ENCODE data around the gene ADM2.
"Not testable (repeated sequence)": the region's sequence is repeated elsewhere in the genome, so short reads cannot be mapped to it uniquely, and the experiment has no call there.

Gene ADM2, protein sequence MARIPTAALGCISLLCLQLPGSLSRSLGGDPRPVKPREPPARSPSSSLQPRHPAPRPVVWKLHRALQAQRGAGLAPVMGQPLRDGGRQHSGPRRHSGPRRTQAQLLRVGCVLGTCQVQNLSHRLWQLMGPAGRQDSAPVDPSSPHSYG

DNA sequence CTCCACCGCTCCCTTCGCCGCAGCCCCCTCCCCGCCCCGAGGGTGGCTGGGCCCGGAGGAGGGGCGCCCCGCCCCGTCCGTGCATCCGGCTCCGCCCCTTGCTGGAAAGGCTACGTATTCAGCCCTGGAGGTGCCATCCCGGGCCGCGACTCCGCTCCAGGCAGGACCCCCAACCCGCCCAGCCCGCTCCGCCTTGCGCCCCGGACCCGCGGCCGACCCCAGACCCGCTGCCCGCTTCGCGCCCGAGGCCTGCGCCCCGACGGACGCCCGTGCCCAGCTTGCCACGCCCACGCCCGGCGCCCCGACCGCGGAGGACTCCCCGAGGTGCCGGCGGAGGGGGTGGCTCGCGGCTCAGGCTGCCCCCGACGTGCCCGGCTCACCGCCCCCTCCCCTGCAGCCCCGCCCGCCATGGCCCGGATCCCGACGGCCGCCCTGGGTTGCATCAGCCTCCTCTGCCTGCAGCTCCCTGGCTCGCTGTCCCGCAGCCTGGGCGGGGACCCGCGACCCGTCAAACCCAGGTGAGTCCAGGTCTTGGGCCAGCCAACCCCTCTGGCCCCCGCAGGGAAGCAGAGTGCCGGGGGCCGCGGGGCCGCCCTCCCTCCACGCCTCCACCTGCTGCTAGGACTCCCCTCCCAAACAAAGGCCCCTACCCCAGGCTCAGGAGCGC is at the start of gene ADM2:
ADM2 (plus strand) TSS at position 104 of the 667 bp plus-strand sequence; CDS start at position 409, 305 bp downstream.
- peaks cover 52% of the 10 kb centered on the region for H3K27me3 ChIP-seq (ENCODE audit: insufficient read depth, low read length)
- H3K4me1 ChIP-seq (ENCODE audit: insufficient read depth, low read length), result no peaks in the 10 kb centered on the region
- peaks cover 8% of the 10 kb centered on the region for H3K9me3 ChIP-seq (ENCODE audit: low read length)
- H2AFZ ChIP-seq (ENCODE audit: low read depth, low read length), result no peak within 1 kb of the TSS
- H3K4me3 ChIP-seq (ENCODE audit: low read length), result no peak within 1 kb of the TSS
- no peaks in the 10 kb centered on the region for H3K36me3 ChIP-seq (ENCODE audit: insufficient read depth, low read length)

DNA sequence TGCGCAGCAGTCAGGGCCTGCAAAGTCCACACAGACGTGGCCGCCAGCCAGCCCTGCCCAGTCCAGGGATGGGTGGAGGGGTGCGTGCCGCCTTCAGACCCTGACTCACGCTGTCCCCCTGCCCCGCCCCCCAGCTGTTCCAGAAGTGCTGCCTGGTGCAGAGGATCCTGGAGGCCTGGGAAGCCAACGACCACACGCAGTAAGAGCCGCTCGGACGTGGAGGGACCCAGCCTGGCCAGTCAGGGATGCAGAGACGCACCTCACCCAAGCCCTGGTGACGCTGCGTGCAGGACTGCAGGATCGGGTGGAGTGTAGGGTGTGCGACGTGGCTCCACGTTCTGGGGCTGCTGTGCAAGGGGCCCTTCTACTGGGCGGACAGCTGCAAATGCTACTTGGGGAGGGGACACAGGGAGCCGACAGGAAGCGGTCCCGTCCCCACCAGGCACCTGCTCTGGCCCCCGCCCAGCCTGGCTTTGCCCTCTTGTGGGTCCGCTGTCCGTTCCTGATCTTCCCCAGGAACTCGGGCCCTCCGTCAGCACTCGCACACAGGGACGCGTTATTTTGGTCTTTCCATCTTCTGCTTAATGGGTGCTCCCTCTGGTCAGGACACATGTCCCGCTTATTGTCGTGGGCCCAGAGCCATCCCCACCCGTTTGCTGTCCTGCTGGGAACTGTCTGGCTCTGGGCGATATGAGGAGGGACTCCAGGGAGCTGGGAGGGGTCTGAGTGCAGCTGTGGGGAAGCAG is 49.0 kb upstream of the ADM2 start:
- Histone ChIP-seq H3K9me3 (ENCODE audit: low read length) (no peaks in the 10 kb centered on the region), H3K4me1 (ENCODE audit: insufficient read depth, low read length) (no peaks in the 10 kb centered on the region), H3K27me3 (ENCODE audit: insufficient read depth, low read length) (no peaks in the 10 kb centered on the region), H2AFZ (ENCODE audit: low read depth, low read length) (no peak overlapping the region), H3K4me3 (ENCODE audit: low read length) (no peak overlapping the region), H3K36me3 (ENCODE audit: insufficient read depth, low read length) (peaks cover 74% of the 10 kb centered on the region)

DNA sequence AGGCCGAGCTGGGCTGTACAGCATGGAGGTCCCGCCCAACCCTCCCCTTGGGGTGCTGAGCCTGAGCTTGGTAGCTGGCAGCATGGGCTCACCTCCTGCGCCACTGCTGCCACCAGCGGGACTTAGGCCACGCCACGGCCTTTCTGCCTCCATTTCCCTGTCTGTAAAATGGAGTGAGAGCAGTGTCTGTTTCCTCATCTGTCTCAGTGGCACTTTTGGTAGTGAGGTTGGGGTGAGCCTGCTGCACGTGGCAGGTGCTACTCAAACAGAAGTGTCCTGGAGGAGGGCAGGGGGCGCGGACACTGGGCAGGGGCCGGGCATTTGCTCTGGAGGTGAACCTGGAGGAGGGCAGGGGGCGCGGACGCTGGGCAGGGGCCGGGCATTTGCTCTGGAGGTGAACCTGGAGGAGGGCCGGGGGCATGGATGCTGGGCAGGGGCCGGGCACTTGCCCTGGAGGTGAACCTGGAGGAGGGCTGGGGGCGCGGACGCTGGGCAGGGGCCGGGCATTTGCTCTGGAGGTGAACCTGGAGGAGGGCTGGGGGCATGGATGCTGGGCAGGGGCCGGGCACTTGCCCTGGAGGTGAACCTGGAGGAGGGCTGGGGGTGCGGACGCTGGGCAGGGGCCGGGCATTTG is 48.3 kb upstream of the ADM2 start:
- H2AFZ ChIP-seq (ENCODE audit: low read depth, low read length); H3K4me3 ChIP-seq (ENCODE audit: low read length); H3K9me3 ChIP-seq (ENCODE audit: low read length); H3K27me3 ChIP-seq (ENCODE audit: insufficient read depth, low read length); H3K4me1 ChIP-seq (ENCODE audit: insufficient read depth, low read length): not testable (repeated sequence)
- H3K36me3 ChIP-seq (ENCODE audit: insufficient read depth, low read length), result peaks cover 77% of the 10 kb centered on the region

DNA sequence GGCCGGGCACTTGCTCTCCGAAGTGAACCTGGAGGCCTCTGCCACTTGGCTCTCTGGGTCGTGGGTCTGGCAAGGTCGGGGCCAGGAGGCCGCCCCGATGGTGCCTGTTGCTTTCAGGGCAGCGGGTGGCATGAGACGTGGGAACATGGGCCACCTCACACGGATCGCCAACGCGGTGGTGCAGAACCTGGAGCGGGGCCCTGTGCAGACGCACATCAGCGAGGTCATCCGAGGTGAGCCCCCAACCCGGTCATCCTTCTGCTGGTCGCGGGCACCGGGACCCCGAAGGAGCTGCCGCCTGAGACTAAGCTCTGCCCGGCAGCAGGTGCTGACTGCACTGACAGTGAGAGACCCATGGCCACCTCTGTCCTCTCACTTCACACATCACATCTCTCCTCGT is 46.5 kb upstream of the ADM2 start:
- no peaks in the 10 kb centered on the region for H3K9me3 ChIP-seq (ENCODE audit: low read length)
- no peaks in the 10 kb centered on the region for H3K4me1 ChIP-seq (ENCODE audit: insufficient read depth, low read length)
- no peak overlapping the region for H3K4me3 ChIP-seq (ENCODE audit: low read length)
- peaks cover 79% of the 10 kb centered on the region for H3K36me3 ChIP-seq (ENCODE audit: insufficient read depth, low read length)
- no peaks in the 10 kb centered on the region for H3K27me3 ChIP-seq (ENCODE audit: insufficient read depth, low read length)
- no peak overlapping the region for H2AFZ ChIP-seq (ENCODE audit: low read depth, low read length)

DNA sequence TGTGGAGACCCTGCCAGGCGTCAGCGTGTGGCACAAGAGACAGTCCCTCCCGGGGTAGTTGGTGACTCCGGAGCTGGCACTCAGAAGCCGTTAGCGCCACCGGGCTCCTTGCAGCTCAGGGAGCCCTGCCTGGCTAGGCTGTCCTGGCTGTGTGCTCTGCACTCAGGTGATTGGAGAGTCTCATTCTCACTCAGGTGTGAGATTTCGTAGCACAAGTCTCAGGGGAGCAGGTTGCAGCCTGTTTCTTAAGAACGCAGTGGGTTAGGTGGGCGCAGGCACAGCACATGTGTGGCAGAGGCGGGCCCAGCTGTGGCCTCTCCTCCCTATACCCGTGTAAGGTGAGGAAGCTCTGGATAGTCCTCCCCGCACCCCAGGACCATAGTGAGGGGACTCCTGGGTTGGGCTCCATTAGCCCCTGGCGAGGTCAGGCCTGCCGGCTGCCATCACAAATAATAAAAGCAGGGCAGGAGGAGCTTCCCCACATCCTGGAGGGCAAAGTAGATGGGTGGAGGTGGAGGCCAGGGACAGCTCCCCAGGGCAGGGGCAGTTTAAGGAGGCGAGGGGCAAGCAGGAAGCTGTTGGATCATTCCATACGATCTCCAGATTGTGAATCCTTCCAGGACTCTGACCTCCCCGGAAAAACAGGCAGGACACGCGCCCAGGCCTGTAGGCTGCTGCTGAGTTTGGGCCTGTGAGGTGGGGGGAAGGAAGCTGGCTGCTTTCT is 45.9 kb upstream of the ADM2 start:
- no peak overlapping the region for H3K4me3 ChIP-seq (ENCODE audit: low read length)
- peaks cover 79% of the 10 kb centered on the region for H3K36me3 ChIP-seq (ENCODE audit: insufficient read depth, low read length)
- H3K27me3 ChIP-seq (ENCODE audit: insufficient read depth, low read length), result no peaks in the 10 kb centered on the region
- H3K4me1 ChIP-seq (ENCODE audit: insufficient read depth, low read length), result no peaks in the 10 kb centered on the region
- H3K9me3 ChIP-seq (ENCODE audit: low read length), result no peaks in the 10 kb centered on the region
- no peak overlapping the region for H2AFZ ChIP-seq (ENCODE audit: low read depth, low read length)

DNA sequence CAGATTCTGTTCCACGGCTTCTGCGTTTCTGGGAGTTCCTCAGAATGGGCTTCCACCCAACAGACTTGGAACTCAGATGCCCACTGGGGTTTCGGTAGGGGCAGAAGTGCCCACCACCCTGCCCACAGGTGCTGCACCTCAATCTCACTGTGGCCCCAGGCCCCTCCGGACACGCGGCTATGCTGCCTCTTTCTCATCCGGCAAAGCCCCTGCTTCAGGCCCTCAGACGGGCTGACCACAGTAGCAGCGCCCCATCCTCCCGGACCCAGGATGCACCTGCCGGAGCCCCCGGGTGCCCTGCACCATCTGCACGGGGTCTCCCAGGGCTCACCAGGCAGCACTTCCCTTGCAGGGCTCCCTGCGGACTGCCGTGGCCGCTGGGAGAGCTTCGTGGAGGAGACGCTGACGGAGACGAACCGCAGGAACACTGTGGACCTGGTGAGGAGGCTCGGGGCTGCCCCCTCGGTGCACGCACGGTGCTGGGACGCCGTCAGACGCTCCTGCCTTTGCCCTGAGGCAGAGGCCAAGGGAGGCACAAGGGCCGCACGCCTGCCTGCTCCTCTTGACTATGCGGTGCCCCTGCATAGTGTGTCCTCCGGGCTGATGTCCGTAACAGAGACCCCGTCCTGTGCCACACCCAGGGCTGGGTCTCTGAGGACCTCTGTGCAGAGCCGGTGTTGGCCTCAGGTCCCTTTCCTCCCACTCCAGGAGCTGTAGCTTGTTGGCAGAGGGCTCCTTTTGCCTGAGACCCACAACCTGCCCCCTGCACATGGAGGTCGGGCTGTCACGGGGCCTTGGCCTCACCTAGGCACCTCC is 45.1 kb upstream of the ADM2 start:
- no peaks in the 10 kb centered on the region for H3K4me1 ChIP-seq (ENCODE audit: insufficient read depth, low read length)
- peaks cover 74% of the 10 kb centered on the region for H3K36me3 ChIP-seq (ENCODE audit: insufficient read depth, low read length)
- H2AFZ ChIP-seq (ENCODE audit: low read depth, low read length), result no peak overlapping the region
- no peaks in the 10 kb centered on the region for H3K9me3 ChIP-seq (ENCODE audit: low read length)
- no peaks in the 10 kb centered on the region for H3K27me3 ChIP-seq (ENCODE audit: insufficient read depth, low read length)
- no peak overlapping the region for H3K4me3 ChIP-seq (ENCODE audit: low read length)

DNA sequence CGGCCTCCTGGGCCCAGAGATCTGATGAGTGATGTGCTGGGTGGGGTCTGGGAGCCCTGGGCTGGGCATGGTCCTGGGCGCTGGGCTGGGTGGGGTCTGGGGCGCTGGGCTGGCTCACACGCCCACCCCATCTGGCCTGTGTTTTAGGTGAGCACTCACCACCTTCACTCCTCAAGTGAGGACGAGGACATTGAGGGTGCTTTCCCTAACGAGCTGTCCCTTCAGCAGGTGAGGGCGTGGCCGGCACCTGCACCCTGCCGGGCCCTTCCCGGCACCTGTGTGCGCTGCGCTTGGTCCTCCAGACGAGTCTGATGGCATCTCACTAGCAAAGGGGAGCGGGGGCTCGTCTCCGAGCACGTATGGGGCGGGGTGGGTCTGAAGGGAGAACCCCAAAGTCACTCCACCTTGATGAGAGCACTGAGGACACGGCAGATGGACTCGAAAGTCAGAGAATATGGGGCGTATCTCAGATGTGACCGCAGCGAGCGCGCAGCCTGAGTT is 44.5 kb upstream of the ADM2 start:
- H3K4me3 ChIP-seq (ENCODE audit: low read length), result no peak overlapping the region
- peaks cover 72% of the 10 kb centered on the region for H3K36me3 ChIP-seq (ENCODE audit: insufficient read depth, low read length)
- no peak overlapping the region for H2AFZ ChIP-seq (ENCODE audit: low read depth, low read length)
- no peaks in the 10 kb centered on the region for H3K27me3 ChIP-seq (ENCODE audit: insufficient read depth, low read length)
- no peaks in the 10 kb centered on the region for H3K4me1 ChIP-seq (ENCODE audit: insufficient read depth, low read length)
- no peaks in the 10 kb centered on the region for H3K9me3 ChIP-seq (ENCODE audit: low read length)

DNA sequence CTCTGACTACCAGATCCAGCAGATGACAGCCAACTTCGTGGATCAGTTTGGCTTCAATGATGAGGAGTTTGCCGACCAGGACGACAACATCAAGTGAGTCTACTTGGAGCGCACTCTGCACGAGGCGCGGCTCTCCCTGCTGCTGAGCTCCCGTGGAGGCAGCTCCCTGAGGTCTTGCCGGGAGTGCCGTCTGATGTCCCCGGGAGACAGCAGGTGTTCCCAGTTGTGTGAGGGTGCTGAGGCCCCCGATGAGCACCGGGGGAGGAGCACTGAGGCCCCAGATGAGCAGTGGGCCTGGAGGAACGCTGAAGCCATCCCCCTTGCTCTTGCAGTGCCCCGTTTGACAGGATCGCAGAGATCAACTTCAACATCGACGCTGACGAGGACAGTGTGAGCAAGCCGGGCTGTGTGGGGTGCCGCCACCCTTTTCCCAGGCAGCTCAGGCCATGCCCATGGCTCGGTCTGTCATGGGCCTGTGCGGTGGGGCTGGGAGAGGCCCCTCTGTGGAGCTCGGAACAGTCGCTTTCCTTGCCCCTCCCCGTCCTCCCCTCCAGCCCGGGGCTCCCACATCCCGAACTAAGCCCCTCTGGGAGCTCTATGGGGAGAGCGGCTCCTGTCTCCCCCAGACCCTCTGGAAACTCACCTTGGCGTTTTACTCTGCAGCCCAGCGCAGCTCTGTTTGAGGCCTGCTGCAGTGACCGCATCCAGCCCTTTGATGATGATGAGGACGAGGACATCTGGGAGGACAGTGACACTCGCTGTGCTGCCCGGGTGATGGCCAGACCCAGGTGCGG is 43.6 kb upstream of the ADM2 start:
- Histone ChIP-seq H3K36me3 (ENCODE audit: insufficient read depth, low read length) (peaks cover 66% of the 10 kb centered on the region), H3K27me3 (ENCODE audit: insufficient read depth, low read length) (no peaks in the 10 kb centered on the region), H3K4me1 (ENCODE audit: insufficient read depth, low read length) (no peaks in the 10 kb centered on the region), H3K9me3 (ENCODE audit: low read length) (no peaks in the 10 kb centered on the region), H2AFZ (ENCODE audit: low read depth, low read length) (no peak overlapping the region), H3K4me3 (ENCODE audit: low read length) (no peak overlapping the region)

DNA sequence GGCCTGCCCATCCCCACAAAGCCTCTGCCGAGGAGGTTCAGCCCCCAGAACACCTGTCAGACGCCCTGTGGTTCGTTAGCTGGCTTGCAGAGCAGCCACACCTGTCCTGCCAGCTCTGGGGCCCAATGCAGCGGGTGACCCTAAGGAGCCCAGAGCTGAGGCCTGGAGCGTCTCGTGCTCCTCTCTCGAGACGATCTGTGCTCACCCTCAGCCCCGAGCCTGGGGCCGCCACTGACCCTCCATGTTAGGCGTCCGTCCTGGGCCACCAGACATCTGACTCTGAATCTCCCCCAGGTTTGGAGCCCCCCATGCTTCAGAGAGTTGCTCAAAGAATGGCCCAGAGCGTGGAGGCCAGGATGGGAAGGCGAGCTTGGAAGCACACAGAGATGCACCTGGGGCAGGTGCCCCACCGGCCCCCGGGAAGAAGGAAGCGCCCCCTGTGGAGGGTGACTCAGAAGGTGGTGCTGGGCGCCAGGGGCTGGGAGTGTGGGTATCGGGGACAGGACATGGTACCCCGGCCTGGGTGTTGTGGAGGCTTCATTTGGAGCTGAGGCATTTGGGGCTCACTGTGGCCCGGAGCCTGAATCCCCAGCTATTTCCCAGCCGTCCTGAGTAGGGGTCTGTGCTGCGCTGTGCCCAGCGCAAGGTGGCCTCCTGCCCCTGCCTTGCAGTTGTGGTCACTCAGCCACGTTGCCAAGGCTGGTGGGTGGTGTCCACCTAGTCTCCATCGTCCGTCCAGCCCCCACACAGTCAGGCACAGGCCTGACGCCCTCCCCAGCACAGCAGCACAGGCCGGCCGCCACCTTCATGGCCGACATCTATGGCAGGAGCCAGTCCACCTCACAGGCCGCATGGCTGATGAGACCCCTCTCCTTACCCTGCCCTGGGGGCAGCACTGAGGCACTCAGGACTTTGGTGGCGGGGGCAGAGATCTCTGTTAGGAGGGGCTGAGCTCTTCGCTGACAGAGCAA is 42.8 kb upstream of the ADM2 start:
- peaks cover 64% of the 10 kb centered on the region for H3K36me3 ChIP-seq (ENCODE audit: insufficient read depth, low read length)
- H3K27me3 ChIP-seq (ENCODE audit: insufficient read depth, low read length), result no peaks in the 10 kb centered on the region
- H3K4me1 ChIP-seq (ENCODE audit: insufficient read depth, low read length), result no peaks in the 10 kb centered on the region
- no peak overlapping the region for H2AFZ ChIP-seq (ENCODE audit: low read depth, low read length)
- no peaks in the 10 kb centered on the region for H3K9me3 ChIP-seq (ENCODE audit: low read length)
- H3K4me3 ChIP-seq (ENCODE audit: low read length), result no peak overlapping the region

DNA sequence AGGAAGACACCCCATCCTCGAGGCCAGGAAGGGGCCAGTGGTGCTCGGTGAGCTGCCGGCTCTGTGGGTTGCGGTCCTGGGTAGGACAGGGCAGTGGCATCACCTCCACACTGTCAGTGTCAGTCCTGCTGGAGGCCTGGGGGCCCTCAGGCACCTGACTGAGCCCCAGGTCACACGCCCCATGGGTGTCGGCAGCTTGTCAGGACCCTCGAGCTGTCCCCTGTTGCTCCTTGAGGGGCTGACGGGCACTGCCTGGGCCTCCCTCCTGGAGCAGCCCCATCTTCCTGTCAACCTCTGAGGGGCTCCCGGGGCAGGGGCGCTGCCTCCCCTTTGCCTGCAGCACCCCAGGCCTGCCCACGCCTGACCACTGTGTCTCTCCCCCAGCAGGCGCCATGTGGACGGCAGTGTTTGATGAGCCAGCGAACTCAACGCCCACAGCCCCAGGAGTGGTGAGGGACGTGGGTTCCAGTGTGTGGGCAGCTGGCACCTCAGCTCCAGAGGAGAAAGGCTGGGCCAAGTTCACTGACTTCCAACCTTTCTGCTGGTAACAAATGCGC is 42.0 kb upstream of the ADM2 start:
- Histone ChIP-seq H3K36me3 (ENCODE audit: insufficient read depth, low read length) (peaks cover 69% of the 10 kb centered on the region), H3K9me3 (ENCODE audit: low read length) (no peaks in the 10 kb centered on the region), H3K27me3 (ENCODE audit: insufficient read depth, low read length) (no peaks in the 10 kb centered on the region), H3K4me3 (ENCODE audit: low read length) (no peak overlapping the region), H2AFZ (ENCODE audit: low read depth, low read length) (no peak overlapping the region), H3K4me1 (ENCODE audit: insufficient read depth, low read length) (no peaks in the 10 kb centered on the region)
